T-helper 1 cell (primary cell): Measurements from ENCODE around the gene OLFML3.
A peak's percentile ranks its signal among the peaks of the same experiment; 100 is the strongest.
"Not testable (repeated sequence)": the region's sequence is repeated elsewhere in the genome, so short reads cannot be mapped to it uniquely, and the experiment has no call there.

Source experiments
- DNase-seq, 5 donors: peaks; one replicate each; pipeline ENCODE4 v3.0.0-alpha.2; 2012 to 2020
- total RNA-seq, 4 donors: gene quantifications; one replicate each; lab custom pipeline; 2026; lab: John Stamatoyannopoulos, UW

The OLFML3 gene, protein sequence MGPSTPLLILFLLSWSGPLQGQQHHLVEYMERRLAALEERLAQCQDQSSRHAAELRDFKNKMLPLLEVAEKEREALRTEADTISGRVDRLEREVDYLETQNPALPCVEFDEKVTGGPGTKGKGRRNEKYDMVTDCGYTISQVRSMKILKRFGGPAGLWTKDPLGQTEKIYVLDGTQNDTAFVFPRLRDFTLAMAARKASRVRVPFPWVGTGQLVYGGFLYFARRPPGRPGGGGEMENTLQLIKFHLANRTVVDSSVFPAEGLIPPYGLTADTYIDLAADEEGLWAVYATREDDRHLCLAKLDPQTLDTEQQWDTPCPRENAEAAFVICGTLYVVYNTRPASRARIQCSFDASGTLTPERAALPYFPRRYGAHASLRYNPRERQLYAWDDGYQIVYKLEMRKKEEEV
- 0.69 to 3.2 (median 2.0) reads per million in 4 donors for total RNA-seq

GRCh38 chr1:113978863-113979702, at the start of gene OLFML3:
TSS of gene OLFML3 (plus strand) at chr1:113979474. CDS start at chr1:113979517, 43 bp downstream.
- DNase-seq, result peak in 3 of 5 donors; percentile 11 to 41 (median 28)

DNA sequence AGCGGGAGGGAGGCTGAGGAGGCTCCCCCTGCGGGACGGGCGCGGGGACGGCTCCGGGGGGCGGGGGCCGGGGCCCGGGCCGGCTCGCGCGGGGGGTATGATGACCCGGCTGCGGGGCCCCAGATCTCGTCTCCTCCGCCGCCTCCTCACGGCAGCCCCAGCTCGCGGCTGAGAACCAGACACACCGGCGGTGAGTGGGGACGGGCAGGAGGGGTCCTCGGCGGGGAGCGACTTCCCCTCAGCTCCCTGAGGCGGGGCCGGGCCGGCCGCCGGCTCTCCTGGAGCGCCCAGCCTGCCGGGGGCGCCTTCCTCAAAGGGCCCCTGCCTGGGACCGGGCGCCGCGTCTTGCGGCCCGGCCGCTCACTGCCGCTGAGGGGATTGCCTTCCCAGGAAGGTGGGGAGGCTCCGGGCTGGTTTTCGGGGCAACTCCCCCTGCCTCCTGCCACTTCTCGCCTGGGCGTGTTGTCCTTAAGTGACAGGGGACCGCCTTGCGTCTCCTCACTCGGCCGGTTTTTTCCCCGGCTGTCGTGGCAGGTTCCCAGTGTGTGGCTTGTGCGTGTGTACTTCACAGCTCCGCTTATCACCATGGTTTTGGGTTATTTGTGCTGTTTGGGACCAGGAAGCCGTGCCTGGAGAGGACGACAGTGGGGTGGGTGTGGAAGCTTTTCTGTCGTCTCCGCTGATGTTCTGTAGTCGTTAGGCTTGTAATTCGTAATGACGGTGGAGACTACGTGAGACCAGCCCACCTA, 49.4 kb upstream of the OLFML3 start:
- peak; percentile 54 to 73 (median 69) for DNase-seq

GRCh38 chr1:113930499-113931161, 48.6 kb upstream of the OLFML3 start:
- DNase-seq, result peak; percentile 53 to 75 (median 69)

GRCh38 chr1:113931451-113931851, 47.8 kb upstream of the OLFML3 start:
- DNase-seq, result peak in 1 of 5 donors; percentile 31

DNA sequence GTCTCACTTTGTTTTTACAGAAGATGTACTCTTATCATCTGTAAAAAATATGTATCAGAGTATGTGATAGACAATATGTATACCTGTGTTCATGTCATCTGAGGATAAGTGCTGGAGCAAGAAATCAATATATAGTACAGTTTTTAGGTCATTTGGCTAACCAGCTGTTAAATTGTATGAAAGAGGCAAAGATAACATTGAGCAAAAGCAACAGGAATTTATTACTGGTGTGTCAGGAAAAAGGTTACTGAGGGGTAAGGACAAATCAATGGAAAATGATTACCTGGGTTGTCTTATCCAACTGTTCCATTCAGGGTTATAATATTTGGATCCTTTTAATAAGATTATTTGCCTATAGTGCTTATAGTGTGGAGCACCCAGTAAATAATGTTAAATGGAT, 45.3 kb upstream of the OLFML3 start:
- no peak for DNase-seq

GRCh38 chr1:113934511-113935055, 44.7 kb upstream of the OLFML3 start:
- DNase-seq, result no peak

- DNase-seq, result no peak
Observed at GRCh38 chr1:113935176-113935575, 44.1 kb upstream of the OLFML3 start.

DNA sequence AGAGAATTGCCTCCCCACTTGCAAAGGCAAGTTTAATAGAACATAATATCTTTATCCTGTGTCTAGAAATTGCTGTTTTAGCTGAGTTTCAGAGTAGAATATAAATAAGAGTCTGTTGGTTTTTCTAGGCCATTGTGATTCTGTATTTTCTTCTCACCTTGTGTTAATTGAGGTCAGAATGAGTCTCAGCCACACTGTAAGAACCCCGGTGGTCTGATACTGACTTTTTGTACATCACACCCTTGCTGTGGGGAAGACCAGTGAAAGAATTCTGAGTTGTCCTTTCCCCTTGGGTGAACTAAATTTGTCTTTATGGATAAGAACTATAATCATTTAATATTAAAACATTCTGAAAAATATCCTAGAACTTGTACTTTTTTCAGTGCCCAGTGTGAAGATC, 43.3 kb upstream of the OLFML3 start:
- DNase-seq, result no peak

DNA sequence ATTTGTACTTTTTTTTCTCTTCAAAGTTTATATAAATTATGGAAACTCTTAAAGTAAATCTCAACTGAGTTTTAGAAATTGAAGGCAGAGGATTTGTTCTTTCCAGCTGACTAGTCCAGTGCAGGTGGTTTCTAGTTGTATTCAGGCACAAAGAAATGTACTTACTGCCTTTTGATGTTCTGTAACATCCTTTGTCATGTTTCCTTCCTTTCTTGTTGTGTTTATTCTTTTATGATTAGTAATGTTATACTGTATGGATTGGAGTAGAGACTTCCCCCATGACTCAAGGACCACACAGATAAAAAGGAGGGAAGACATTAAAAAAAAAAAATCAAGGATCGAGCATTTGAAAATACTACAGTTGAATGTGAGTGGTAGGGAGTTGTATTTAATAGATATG, 42.1 kb upstream of the OLFML3 start:
- no peak for DNase-seq

GRCh38 chr1:113938192-113938591, 41.1 kb upstream of the OLFML3 start:
- no peak for DNase-seq

DNA sequence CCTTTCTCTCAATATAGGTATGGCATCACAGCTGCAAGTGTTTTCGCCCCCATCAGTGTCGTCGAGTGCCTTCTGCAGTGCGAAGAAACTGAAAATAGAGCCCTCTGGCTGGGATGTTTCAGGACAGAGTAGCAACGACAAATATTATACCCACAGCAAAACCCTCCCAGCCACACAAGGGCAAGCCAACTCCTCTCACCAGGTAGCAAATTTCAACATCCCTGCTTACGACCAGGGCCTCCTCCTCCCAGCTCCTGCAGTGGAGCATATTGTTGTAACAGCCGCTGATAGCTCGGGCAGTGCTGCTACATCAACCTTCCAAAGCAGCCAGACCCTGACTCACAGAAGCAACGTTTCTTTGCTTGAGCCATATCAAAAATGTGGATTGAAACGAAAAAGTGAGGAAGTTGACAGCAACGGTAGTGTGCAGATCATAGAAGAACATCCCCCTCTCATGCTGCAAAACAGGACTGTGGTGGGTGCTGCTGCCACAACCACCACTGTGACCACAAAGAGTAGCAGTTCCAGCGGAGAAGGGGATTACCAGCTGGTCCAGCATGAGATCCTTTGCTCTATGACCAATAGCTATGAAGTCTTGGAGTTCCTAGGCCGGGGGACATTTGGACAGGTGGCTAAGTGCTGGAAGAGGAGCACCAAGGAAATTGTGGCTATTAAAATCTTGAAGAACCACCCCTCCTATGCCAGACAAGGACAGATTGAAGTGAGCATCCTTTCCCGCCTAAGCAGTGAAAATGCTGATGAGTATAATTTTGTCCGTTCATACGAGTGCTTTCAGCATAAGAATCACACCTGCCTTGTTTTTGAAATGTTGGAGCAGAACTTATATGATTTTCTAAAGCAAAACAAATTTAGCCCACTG, 38.7 kb upstream of the OLFML3 start:
- DNase-seq, result peak in 3 of 5 donors; percentile 23 to 57 (median 30)

GRCh38 chr1:113941245-113941559, 38.1 kb upstream of the OLFML3 start:
- no peak for DNase-seq

GRCh38 chr1:113942527-113942926, 36.7 kb upstream of the OLFML3 start:
- DNase-seq, result no peak

GRCh38 chr1:113943028-113943811, 36.1 kb upstream of the OLFML3 start:
- DNase-seq, result no peak

DNA sequence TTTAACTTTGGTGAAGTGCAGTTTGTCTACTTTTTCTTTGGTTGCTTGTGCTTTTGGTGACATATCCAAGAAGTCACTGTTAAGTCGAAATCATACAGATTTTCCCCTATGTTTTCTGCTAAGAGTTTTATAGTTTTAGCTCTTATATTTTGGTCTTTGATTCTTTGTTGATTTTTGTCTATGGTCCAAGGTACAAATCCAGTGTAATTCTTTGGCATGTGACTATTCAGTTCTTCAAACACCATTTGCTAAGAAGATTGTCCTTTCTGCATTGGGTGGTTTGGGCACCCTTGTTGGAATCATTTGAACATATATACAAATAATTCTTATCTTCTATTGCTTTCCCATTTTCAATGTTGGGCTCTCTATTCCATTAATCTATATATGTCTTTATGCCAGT, 33.9 kb upstream of the OLFML3 start:
- DNase-seq, result no peak

GRCh38 chr1:113946112-113946511, 33.2 kb upstream of the OLFML3 start:
- DNase-seq, result no peak

- DNase-seq, result no peak
Observed at GRCh38 chr1:113946678-113947387, 32.4 kb upstream of the OLFML3 start.

- no peak for DNase-seq
Observed at GRCh38 chr1:113947388-113948107, 31.7 kb upstream of the OLFML3 start.

GRCh38 chr1:113948151-113948550, 31.1 kb upstream of the OLFML3 start:
- DNase-seq, result not testable (repeated sequence)
